HG03196 (cell line): ENCODE data around the gene DPCD.

Experiments used
- ATAC-seq: cut with Tn5 transposase; IDR thresholded peaks from one replicate; pipeline ENCODE4 v1.9.1; 2021; ENCODE audit not compliant: unreplicated experiment

DPCD gene

DNA sequence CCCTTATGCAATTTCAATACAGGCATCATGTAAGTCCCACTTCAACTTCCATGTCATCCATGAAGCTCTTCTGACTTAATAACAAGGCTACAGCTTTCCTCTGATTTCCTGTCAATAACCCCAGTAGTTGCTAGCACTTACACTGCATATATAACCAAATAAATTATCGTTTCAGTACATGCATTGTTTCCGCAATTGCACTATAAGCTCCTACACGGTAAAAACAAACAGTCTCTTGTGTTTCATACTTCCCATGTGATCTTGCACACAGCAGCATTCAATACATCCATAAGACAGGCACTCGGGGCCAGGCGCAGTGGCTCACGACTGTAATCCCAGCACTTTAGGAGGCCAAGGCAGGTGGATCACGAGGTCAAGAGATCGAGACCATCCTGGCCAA is 65.4 kb downstream of the DPCD start:
- no peak for ATAC-seq

DNA sequence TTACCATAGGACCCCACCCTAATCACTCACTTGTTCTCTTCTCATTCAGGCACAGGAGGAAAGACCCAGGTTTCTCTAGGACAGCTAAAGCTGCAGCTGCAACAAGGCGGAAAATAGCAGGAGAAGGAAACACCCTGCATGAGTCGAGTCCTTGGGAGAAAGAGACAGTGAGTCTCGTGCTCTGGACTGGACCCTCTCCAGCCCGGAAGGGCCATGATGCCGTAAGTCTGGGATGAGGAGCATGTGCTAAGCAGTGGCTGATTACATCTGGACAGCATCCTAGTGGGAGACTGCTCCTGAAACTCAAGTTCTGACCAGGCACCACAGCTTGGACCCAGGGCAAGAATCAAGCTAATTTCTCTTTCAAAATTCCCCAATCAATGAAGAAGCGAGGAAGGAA is 67.4 kb downstream of the DPCD start:
- no peak for ATAC-seq

DNA sequence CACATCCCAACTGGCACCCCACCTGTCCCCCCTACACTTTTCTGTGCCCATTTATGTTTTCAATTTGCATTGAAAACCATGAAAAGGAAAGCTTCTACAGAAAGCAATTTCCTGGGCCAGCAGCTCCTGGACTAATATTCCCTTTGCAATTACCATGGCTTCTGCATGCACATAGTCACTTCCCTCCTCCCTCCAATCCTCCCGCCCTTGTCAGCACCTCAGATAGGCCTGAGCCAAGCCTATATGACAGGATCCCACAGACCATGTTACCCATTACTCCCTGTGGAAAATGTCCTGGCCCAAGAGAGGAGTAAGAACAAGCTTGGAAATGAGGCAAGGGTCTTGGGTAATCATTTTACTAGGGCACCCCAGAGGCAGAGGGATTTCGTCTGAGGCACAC is 68.8 kb downstream of the DPCD start:
- ATAC-seq, result no peak

DNA sequence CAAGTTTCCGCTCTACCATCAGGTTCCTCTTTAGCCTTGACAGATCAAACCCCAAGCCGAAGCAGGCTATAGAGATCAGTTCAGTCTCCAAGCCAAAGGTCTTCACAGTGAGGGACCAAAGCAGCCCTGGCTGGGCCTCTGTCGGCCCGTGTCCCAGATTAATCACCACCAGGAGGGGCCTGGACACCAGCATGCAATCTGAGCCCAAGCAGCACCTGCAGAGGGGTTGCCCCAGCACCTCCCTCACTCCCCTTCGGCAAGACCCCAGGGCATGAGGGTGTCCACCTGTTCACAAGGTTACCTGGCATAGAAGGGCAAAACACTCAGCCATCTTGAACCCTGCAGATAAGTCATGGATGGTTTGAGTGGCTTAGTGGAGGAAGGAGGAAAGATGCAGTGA is 70.9 kb downstream of the DPCD start:
- ATAC-seq, result no peak
